Embryonic facial prominence (tissue), 1 donor: ENCODE data around the gene TDRD9.

Experiments
- DNase-seq: peaks from one replicate; pipeline ENCODE4 v3.0.0-alpha.2; 2016; ENCODE audit errors: extremely low spot score

The TDRD9 gene

GRCh38 chr14:104092931-104093365 lies 164.7 kb downstream of the TDRD9 start:
- no peak for DNase-seq

- no peak for DNase-seq
These were observed 165.3 kb downstream of the TDRD9 start for GRCh38 chr14:104093366-104094055.

DNA sequence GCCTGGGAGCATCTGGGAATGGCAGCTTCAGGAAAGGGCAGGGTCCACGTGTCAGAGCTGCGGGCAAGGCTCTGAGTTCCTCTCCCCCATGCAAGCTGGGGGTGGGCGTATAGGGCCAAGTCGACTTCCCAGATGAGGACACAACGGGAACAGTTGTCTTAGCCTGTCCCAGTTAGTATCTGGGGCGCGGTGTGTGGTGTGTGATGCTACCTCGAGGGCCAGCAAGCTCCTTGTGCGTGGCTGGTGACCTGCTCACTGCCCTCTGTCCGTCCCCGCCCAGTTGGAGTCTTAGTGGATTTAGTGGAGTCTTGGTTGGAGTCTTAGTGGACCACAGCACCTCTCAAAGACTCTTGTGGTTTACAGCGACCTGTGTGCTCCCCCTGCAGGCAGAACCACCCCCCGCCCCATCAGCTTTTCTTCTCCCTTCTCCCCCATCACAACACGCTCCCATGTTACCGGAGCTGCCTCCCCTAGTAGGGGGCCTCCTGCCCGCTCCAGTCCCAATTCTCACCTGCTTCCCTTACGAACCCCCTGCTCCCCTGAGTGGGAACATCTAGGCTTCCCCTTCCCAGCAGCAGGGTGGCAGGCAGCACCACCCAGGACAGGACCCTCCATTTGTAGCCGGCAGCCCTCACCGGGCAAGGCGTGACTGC lies 165.9 kb downstream of the TDRD9 start:
- DNase-seq: no peak

DNA sequence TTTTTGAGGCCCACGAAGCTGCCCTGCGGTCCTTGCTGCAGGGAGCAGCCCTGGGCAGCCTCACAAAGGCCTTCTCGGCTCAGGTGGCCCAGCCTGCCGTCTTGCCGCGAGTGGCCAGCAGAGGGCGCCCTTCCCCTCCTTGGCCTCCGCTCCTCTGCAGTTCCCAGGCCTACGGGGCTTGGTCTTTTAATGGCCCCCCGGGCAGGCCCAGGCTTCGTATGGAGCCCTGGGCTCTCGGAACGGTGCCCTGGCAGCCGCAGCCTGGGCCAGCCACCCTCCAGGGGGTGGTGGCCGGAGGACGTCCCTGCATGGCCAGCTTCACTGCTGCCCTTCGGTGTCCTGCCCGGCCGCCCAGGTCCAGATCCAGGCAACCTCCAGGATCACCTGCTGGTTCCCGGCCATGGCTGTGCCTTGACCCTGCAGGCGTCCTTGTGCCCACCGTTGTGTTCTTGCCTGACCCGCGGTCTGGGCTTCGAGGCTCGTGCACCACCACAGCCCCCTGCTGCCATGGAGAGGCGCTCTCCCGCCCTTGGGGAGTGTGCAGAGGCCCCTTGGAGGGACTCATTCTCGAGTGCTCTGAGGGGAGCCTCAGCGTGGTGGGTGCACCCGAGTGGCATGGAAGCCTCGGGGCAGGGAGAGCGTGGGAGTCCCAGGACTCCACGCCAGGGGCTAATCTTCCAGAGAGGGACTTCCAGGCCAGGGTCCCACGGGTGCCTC lies 166.6 kb downstream of the TDRD9 start:
- DNase-seq: no peak

DNA sequence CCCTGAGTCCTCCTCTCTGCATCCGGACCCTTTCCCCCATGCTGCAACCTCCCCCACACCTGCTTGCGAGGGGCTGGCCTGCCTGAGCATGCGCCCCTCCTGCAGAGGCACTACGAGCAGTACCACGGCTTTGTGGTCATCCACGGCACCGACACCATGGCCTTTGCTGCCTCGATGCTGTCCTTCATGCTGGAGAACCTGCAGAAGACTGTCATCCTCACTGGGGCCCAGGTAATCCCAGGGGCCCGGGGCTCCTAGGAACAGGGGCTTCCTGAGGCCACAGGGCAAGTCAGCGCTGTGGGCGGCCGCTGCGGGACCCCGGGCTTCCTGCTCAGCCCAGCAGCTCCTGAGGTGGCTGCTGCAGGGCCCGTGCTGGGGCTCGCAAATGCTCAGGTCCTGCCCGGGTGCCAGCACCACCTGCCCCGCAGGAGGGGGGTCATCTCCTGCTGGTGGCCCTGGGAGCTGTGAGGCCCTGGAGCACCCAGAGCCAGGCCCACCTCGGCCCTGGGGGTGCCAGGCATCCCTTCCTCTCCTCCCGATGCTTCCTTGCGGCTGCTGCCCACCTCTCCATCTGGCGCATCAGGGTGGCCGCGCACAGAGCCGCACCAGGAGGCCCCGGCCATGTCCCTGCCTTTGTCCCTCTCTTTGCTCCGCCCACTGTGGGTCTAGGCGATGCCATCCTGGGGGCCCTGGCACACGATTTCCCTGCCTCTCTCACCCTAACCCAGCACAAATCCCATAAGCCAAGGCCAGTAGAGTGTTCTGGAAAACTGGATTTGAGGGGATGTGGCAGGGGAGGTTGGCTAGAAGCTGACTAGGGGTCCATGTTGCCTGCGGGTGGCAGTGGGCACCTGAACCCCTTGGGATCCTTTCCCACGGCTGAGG lies 167.4 kb downstream of the TDRD9 start:
- DNase-seq: no peak

GRCh38 chr14:104096318-104096717 lies 168.1 kb downstream of the TDRD9 start:
- no peak for DNase-seq

- DNase-seq: no peak
These were observed 168.8 kb downstream of the TDRD9 start for GRCh38 chr14:104096751-104097700.

DNA sequence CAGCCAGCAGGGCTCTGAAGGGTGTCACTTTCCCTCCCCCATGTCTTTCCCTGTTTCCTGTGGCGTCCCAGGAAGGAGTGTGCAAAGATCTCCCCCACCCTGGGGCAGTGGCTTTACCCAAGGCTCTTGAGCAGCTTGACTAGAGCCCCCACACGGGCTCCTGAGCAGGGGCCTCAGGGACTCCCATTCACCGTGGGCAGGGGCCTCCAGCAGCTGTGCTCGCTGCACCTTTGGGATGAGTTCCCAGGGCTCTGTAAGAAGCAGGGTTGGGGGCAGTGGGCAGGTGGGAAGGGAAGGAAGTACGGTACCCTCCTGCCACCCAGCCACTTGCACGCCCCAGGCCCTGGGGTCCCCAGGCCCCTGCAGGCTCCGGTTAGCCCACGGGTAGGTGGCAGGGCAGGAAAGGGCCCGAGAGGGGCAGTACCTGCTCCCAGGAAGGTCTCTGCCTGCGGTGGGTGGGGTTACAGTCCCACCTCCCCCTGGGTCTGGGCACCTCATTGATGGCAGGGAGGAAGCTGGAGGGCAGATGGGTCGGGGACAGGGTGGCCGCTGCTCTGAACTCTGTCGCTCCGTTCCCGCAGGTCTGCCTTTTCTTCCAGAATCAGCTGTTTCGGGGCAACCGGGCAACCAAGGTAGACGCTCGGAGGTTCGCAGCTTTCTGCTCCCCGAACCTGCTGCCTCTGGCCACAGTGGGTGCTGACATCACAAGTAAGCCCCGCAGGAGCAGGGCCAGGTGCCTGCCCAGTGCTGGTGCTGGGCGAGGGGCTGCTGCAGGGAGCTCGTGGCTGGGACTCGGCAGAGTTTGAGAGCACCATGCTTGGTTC lies 170.2 kb downstream of the TDRD9 start:
- DNase-seq: no peak

DNA sequence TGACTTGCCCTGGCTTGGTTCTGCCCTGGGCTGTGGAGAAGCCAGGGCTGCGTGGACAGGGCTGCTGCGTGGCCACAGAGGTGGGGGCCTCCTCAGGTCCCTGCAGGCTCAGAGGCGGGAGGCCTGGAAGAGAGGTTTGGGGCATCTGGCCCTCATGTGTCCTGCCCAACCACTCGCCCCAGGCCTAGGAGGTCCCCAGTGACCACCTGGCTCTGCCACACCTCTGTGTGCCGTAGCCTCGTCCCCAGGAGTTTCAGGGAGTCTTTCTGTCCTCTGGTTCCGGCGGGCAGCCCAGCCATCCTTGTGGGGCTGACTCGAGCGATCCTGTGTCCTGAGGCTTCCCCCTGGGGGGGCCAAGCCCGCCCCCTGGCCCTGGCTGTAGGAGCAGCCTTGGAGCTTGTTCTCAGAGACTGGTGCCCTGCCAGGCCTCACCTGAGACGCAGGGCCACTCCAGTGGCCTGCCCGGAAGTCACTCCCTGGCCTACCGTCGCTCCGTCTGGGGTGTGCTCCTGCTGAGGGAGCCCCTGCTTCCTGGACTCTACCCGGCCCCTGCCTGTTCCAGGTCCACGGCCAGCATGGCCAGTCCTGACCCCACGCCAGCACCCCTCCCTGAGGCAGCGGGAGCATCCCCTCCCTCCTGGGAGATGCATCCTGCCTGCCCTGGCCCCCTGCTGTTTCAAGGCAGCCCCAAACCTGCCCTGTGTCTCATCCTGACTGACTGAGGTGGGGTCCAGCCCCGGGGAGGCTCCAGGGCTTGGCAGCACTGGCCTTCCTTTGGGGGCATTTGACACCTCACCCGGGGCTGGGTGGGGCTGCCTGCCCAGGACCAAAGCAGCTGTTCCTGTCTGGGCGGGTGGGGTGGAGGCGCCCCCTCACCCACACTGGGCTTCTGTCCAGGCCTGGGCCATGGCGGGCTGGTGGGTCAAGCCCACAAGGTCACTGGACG lies 171.1 kb downstream of the TDRD9 start:
- no peak for DNase-seq

DNA sequence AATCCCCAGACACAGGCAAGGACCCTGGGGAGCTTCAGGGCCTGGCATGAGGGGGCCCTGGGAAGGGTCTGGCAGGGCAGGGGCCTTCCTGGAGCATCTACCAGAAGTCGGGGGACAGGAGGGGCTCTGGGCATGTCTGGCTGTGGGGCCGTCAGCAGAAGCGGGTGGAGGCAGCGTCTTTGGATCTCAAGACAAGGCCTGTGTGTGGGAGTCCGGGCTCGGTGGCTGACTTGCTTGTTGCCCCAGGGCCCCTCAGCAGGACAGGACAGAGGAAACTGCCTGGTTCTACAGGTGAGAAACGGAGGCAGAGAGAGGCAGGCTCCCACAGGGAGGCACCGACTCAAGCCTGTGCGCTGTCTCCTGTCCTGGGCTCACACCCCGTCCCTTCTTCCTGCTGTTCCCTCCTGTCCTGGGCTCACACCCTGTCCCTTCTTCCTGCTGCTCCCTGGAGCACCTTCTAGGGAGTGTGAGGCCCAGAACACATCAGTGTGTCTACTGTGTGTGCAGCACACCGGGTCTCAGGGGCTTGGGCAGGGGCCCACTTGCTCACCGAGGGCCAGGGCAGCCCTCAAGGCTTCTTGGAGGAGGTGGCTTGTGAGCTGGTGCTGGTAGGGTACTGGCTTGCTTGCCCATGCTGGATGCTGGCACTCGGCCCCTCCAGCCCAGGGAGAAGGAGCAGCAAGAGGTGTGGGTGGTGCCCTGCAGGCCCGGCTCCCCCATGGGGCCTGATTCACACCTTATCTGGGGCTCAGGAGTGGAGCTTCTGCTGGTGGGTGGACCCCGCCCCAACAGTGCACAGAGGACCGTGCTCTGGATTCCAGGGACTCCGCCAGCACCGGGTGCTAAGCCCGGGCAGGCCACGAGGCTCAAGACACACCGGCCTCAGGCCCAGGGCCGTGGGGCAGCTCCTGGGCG lies 172.2 kb downstream of the TDRD9 start:
- no peak for DNase-seq

- no peak for DNase-seq
These were observed 172.9 kb downstream of the TDRD9 start for GRCh38 chr14:104101086-104101621.

- no peak for DNase-seq
These were observed 173.5 kb downstream of the TDRD9 start for GRCh38 chr14:104101651-104102281.
